PC-9 (cell line): ENCODE results near the gene FBXO10.

Experiments used
- CTCF ChIP-seq: fragments of 200-600 bp; sonication (generic); conservative IDR thresholded peaks from 2 replicates; pipeline ENCODE4 v1.6.1; 2017; ENCODE audit warnings: mixed run types, antibody characterized with exemption, mild to moderate bottlenecking, moderate library complexity
- EZH2 ChIP-seq: fragments of 200-600 bp; sonication (generic); IDR thresholded peaks from 2 replicates; pipeline ENCODE4 v1.8.0; 2017; ENCODE audit warnings: antibody characterized with exemption, low read depth

- TF ChIP-seq CTCF (no peak), EZH2 (no peak)
Observed at GRCh38 chr9:37625036-37625757, 49.0 kb upstream of the FBXO10 start.
